OCI-LY7 (cell line): ENCODE results near the gene ARHGEF18.

Source experiments
- EZH2phosphoT487 ChIP-seq: fragments of 200-600 bp; sonication (generic); IDR thresholded peaks from 2 replicates; pipeline ENCODE4 v1.6.1; 2018; ENCODE audit warnings: low read depth, borderline replicate concordance, mild to moderate bottlenecking, mixed run types, antibody characterized with exemption, low read length, moderate library complexity, mixed read lengths
- TF ChIP-seq, protein P1 (sequence below): fragments of 200-600 bp; sonication (generic); conservative IDR thresholded peaks from 2 replicates; pipeline ENCODE4 v1.5.1; 2014; ENCODE audit warnings: mild to moderate bottlenecking, antibody characterized with exemption, low read length, moderate library complexity, mixed read lengths

DNA sequence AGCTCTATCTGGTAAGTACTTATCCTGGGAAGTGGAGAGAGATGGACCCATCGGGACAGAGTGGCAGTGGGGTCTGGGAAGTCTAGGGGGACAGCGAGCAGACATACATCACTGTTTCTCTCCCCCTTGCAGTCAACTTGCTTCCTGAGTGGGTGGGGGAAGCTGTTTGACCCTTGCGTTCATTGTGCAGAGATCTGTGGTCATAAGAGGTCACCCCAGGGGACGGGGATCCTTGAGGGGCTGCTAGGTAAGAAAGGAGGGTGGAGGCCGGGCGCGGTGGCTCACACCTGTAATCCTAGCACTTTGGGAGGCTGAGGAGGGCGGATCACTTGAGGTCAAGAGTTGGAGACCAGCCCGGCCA is 474 bp downstream of the ARHGEF18 start:
- TF ChIP-seq, protein P1, sequence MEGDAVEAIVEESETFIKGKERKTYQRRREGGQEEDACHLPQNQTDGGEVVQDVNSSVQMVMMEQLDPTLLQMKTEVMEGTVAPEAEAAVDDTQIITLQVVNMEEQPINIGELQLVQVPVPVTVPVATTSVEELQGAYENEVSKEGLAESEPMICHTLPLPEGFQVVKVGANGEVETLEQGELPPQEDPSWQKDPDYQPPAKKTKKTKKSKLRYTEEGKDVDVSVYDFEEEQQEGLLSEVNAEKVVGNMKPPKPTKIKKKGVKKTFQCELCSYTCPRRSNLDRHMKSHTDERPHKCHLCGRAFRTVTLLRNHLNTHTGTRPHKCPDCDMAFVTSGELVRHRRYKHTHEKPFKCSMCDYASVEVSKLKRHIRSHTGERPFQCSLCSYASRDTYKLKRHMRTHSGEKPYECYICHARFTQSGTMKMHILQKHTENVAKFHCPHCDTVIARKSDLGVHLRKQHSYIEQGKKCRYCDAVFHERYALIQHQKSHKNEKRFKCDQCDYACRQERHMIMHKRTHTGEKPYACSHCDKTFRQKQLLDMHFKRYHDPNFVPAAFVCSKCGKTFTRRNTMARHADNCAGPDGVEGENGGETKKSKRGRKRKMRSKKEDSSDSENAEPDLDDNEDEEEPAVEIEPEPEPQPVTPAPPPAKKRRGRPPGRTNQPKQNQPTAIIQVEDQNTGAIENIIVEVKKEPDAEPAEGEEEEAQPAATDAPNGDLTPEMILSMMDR: no peak
- no peak for TF ChIP-seq EZH2phosphoT487
